ENCODE results near the gene HTR1A.

HTR1A gene

DNA sequence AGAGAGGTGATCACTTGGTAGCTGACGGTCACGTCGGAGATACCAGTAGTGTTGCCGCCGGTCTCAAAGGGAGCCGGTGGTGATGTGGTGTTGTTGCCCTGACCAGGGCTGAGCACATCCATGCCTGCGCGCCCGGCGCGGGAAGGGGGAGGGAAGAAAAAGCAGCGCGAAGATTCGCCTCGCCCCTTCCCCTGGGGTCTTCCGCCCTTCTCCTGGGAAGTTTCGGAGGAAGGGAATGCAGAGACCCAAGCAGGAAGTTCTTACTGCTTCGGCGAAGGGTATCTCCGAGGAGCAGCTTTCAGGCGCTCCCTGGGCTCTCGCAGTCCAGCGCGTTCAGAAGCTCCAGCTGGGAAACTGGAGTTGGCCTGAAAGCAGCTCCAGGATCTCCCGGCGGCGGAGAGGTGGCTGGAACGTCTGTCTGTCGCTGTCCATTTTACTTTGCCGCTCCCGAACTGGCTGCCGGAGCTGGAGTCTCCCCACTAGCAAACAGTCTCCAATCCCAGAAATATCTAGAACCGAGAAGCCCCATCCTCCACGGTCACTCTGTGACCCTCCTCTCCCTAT lies 565 bp downstream of the HTR1A start:
- no peak for TF ChIP-seq CTCF (IDR thresholded peaks at IDR 0.05)

DNA sequence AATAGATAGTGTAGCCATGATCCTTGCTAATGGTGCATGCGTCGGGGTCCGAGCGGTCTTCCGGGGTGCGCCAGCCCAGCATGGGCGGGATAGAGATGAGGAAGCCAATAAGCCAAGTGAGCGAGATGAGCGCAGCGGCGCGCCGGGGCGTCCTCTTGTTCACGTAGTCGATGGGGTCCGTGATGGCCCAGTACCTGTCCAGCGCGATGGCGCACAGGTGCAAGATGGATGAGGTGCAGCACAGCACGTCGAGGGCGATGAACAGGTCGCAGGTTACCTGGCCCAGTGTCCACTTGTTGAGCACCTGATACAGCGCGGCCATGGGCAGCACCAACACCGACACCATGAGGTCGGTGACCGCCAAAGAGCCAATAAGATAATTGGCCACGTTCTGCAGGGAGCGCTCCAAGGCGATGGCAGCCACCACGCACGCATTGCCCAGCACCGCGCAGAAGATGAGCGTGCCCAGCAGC lies 1.1 kb downstream of the HTR1A start:
- no peak for TF ChIP-seq CTCF (IDR thresholded peaks at IDR 0.05)

DNA sequence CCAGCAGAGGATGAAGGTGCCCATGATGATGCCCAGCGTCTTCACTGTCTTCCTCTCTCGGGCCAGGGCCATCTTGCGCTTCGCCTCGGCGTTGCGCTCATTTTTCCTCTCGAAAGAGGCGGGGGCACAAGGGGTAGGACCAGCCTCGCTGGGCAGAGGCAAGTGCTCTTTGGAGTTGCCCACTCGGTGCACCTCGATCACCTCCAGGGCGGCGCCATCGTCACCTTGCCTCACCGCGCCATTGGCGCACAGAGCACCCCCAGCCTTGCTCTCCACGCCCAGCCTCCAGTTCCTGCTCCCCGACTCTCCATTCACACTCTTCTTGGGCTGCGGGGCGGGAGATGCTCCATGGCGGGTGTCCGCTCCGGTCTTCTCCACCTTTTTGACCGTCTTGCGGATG lies 1.6 kb downstream of the HTR1A start:
- no peak for TF ChIP-seq CTCF (IDR thresholded peaks at IDR 0.05)

DNA sequence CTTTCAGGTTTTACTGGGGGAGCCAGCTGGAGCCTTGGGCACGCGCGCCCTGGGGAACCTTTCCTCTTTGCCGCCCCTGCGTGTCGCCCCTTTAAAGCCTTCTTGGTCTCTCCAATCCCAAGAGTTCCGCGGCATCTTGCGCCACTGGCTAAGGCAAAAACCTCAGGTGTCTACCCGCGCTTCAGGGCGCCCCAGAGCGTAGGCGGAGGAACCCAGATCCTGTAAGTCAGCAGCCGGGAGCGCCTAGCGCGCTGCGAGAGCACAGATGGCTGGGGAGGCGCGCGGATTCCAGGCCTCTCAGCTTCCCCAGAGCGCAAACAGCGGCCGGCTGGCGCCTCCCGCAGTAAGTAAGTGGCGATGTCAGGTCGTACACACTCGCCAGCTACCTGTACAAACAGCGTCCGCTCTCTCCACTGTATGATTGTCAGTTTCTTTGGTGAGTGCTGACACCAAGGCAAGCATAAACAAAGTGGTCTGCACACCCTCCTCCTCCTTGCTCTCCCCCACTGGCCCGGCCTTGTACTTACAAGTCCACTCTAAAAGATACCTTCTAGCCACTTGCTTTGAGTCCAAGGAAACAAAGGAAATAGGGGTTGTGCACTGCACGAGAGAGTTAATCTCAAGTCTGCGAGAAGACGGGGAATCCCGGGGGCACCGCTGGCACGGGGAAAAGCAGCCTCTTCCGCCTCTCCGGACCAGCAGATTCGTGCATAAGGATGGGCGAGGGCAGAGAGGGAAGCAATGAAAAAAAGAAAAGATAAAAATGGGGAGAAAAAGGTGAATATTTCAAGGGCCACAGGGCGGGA lies 2.9 kb downstream of the HTR1A start:
- no peak for TF ChIP-seq CTCF (IDR thresholded peaks at IDR 0.05)

DNA sequence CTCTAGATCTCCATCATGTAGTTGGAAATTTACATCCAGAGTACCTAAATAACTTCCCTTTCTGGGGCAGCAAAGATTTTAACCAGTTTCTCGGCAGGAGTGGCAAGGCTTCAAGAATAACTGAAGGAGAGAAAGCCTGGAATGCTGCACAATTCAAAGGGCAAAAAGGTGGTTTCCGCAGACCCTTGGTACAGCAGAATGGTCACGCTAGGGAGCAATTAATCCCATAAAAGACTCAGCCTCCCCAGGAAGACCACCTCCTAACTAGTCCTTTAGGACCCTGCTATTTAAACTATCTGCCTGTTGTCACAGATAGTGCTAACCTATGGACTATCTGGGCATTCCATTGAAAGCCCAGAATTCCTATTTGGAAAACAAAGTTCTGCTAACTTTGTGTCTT lies 3.6 kb downstream of the HTR1A start:
- no peak for TF ChIP-seq CTCF (IDR thresholded peaks at IDR 0.05)

DNA sequence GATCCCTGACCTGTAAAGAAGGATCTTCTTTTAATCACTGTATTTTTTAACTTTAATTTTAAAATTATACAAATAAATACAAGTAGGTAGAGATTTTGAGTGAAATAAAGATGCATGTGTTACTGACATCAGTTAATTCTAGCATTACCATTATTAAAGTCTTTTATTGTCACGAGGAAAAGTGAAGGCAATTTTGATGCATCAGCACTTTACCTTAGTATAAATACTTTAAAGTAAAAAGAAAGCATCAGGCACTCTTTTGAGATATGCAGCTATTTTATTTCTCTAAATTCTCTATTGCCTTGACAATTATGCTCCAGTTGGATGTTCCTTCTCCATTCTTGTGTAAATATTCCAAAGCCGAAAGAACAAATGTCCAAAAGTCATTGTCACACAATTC lies 4.6 kb downstream of the HTR1A start:
- TF ChIP-seq CTCF (IDR thresholded peaks at IDR 0.05) = no peak

- no peak for TF ChIP-seq CTCF (IDR thresholded peaks at IDR 0.05)
Measured at GRCh38 chr5:63953217-63953616, 9.0 kb downstream of the HTR1A start.
